Stimulated activated CD4-positive, alpha-beta T cell treated with anti-CD3 and anti-CD28 coated beads, TNF-alpha, amount 100 ng/mL, for 24 hours (primary cell): Measurements from ENCODE around the gene ABCD4.
A peak's percentile ranks its signal among the peaks of the same experiment; 100 is the strongest.

ENCODE experiments used
- DNase-seq, 3 experiments: peaks; one replicate each; pipeline ENCODE4 v3.0.0-alpha.2; 2020; ENCODE audit warnings: low read depth in 3 of 3

The ABCD4 gene

DNA sequence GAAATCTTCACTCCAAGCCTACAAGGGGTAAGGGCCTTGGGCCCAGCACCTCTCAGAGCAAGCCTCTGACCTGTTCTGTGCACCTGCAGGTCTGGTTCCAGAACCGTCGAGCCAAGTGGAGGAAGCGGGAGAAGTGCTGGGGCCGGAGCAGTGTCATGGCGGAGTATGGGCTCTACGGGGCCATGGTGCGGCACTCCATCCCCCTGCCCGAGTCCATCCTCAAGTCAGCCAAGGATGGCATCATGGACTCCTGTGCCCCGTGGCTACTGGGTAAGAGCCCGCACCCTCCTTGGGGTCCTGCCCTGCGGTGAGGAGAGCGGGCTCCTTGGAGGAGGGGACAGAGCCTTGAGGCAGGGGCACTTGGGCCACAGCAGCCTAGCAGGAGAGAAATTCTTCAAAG is 43.2 kb downstream of the ABCD4 start:
- no peak for DNase-seq

DNA sequence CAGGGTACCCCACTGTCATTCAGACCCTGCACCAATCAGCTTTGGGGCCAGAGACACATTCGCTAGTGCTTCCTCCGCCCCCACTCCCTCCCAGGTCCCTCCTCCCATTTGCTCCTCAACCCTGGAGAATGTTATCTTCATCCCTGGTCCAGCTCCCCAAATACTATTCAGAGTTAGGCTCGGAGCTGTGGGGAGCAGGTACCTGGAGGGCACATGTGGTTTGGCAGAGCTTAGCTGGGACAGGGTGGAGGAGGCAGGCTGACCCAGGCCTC is 44.0 kb downstream of the ABCD4 start:
- no peak for DNase-seq

DNA sequence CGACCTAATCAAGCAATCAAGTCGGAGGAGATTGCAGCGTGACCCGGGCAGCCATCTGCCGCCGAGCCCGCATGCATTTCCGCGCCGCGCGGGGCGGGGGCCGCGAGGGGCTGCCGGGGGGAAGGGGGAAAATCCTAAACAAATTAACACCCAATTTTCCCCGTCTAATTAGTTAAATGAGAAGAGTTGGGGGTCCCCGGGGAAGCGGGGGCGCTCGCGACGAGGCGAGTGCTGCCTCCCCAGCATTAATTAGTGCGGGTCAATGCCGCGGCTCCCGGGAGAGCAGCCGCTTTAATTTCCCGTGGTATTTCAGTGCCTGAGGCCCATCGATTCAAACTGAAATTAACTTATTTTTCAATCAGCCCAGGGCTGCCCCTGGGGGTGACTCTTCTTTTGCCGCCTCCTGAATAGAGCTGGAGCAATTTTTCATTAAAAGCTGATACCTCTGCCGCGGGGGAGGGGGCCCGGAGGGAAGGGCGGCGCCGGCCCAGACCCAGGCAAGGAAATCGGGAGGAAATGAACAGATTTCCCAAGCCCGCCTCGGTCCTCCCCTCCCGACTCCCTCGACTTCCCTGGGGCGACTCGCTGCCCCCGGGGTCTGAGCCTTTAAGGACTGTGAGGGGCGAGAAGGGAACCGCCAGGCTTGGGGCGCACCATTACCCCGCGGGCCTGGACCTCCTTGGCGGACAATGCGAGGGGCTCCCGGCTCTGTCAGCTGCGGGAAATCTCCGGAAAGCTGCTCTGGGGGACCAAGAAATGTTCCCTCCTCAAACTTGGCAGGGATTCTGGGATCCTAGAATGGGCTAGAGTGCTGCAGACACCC is 44.6 kb downstream of the ABCD4 start:
- DNase-seq, result no peak

DNA sequence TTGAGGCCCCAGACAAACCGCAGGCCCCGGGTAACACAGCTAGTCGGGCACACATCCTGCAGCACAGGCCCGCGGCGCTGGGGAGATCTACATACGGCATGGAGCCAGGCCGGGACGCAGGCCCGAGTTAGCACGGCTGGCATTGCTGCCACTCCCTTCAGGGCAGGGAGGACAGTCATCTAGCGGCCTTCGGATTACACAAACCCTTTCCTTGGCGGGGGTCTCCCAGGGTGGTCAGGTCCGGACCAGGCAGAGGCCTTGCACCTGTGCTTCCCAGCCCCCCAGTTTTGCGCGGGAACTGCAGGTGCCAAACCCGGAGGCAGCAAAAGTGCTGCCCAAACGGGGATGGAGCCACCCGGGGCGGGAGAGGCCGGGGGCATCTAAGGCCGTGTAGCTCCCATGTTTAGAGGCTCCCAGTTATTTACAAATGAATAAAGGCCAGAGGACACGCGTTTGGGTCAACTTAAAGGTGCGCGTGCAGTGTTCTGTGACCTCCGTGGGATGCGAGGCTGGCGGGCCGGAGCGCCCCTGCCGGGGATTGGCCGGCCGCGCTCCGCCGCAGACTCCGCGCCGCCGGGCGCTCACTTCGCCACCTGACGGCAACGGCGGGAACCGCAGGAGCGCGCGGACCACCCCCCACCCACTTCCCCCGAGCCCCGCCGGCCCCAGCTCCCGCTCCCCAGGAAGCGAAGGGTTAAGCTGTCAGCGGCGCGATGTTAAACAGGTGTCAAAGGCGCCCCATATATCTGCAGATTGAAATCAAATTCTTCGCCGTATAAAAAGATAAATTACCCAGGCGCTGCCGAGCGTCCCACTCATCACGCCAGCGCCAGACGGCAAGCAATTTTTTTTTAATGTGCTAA is 45.4 kb downstream of the ABCD4 start:
- DNase-seq, result peak; percentile 10 to 55 (median 31)

DNA sequence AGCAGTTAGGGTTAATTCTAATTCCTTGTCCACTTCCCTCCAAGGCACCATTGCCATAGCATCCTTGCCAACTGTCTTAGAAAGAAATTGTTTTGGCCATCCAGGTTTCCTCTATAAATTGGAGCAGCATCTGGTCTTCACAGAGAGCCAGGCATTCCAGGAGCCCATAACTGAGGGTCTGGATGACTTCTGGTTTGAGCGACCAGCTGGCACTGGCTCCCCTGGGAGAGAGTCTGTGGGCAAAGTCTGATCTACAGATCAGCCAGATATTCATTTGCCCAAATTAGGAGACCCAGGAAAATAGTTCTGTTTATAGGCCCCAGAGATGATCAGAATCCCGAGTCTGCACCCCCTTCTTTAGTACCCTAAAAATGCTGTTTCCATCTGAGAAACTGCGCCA is 47.5 kb downstream of the ABCD4 start:
- DNase-seq, result no peak

DNA sequence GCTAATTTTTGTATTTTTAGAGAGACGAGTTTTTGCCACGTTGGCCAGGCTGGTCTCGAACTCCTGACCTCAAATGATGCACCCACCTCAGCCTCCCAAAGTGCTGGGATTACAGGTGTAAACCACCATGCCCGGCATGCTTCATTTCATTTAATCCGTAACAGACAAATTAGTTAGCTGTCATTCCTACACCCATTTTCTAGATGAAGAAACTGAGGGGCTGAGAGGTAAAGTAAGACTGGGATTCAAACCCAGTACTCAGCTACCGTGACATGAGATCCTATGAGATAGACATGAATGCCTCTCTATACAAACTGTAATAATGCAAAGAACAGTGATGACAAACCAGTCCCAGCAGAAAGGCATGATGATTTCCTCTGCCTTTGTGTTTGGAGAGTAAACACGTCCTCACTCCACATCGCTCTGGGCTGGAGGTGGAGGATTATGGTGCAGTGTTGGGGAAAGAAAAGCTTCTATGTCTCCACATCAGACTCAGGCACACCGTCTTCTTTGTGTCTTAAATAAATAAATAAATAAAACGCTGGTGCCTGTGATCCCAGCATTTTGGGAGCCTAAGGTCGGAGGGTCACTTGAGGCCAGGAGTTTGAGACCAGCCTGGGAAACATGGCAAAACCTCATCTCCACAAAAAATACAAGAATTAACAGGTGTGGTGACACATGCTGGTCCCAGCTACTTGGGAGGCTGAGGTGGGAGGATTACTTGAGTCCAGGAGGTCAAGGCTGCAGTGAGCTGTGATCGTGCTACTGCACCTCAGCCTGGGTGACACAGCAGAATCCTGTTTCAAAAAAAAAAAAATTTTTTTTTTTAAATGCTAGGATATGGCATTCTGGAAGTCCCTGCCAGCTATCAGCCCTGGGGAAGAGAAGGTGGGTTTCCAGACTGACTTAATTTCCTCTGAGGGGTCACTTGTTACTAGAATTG is 53.0 kb downstream of the ABCD4 start:
- no peak for DNase-seq

DNA sequence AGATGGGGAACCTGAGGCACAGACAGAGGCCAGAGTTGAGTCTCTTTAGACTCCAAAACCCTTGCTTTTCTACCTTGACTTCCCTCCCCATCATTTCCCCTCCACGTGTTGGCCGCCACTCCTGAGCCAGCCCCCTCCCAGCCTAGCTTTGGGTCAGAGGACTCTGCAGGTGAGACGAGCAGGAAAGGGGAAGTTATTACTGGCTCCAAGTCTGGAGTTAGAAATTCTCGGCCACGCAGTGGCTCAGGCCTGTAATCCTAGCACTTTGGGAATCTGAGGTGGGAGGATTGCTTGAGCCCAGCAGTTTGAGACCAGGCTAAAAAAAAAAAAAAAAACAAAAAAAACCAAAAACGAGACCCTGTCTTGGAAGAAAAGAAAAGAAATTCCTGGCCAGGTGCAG is 54.7 kb downstream of the ABCD4 start:
- DNase-seq, result no peak

DNA sequence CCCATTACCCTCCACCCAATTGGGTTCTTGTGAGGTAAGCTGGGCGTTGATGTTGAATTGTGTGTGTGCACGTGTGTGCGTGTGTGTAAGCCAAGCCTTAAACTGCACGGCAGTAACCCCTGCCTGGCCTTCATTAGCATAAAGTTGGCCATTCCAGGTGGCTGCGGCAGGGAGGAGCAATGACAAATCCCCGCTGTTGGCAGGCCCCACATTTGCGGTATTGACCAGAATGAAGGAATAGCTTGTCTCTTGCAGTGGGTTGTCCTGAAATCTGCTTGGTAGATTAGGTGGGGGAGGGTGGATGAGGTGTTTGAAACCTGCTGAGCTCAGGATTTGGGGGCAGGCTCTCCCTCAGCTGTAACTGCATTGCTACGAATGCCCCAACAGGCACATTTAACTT is 56.2 kb downstream of the ABCD4 start:
- DNase-seq, result no peak

DNA sequence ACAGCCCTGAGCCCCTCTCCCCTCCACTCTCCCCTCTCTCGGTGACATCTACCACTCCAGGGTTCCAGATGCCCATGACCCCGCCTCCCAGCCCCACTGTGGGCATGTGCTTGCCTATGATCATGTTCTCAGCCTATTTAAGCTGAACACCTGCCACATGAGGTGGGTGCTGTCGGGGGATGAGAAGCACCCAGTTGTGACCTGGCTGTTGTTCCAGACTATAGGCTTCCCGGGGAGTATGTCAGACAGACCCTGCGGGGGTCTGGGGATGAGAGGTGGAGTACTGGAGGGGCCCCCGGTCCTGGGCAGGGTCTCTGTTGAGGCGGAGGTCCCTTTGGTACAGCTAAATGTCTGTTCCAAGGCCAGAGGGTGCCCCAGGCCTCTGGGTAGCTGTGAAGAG is 57.4 kb downstream of the ABCD4 start:
- DNase-seq, result no peak

DNA sequence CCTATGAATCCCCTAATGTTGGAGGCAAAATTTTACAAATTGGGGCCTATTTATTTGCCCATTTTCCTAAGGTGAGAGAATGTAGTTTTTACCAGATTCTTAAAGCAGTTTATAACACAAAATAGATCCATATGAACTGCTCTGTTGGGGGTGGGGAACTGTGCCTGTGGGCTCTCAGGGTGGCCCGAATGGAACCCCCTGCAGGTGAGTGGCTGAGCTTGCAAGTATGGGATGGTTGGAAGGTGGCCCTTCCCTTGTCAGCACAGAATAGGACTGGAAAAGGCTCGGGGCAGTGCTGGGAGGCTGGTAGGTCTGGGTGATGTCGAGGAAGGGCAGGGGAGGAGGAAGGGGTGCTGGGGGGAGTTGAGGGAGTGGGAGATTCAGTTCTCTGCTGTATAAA is 58.6 kb downstream of the ABCD4 start:
- DNase-seq, result no peak

DNA sequence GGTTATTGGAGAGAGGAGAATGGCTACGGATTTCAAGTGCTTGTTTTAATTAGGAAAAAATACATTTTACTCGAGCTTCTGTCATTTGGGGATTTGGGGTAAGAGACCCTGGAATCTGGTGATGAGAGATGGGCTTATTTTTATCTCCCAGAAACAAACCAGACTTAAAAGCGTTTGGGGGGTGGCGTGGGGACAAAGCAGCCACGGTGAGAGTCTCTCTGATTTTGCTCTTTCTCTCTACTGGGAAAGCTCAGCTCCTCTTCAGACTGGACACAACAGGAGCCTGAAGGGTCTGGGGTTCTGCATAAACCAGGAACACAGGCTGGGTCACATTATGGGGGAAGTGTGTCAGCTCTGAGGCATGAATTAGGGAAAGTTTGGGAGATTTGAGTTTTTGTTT is 59.7 kb downstream of the ABCD4 start:
- no peak for DNase-seq

DNA sequence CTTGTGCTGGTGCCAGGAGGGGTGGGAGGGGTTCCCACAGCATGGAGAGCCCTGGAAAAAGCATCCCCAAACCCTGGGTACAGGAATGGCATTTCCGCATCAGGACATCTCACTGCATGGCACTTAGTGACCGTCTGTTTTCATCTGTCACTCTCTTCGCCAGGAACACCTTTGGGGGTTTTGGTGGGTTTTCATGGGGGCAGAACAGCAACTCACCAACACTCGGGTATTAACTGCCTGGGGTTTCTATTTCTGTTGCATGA is 60.0 kb downstream of the ABCD4 start:
- no peak for DNase-seq

DNA sequence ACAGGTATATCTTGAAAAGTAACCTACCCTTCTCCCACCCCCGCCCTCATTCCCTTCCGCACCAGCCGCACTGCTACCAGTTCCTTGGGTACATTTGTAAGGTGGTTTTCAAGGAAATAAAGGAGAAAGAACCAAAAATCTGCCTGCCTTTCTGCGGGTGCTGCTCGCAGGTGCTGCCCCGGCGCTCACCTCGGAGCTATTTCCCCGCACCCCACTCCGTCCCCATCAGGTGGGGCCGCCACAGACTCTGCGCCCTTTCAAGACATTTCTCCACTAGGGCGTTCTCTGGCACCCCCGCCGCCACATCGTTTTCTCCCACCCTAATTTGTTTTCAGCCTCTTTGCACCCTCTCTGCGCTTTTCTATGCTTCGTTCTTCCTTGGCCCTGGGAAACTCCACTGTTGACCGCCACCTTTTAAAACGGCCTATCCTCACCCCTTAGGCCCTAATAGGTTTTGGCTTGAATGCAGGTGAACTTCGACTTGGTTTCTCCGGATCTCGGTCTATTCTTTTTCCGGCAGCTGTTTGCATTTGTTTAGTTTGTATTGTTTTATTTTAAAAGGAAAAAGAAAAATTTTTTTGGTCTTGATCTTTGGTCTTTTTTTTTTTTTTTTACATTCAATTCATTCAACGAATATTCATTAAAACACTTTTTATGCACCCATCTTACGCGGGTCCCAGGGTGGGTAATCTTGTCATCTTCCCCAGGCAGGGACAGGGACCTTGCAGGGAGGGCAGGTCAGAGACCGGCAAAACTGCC is 60.5 kb downstream of the ABCD4 start:
- no peak for DNase-seq

DNA sequence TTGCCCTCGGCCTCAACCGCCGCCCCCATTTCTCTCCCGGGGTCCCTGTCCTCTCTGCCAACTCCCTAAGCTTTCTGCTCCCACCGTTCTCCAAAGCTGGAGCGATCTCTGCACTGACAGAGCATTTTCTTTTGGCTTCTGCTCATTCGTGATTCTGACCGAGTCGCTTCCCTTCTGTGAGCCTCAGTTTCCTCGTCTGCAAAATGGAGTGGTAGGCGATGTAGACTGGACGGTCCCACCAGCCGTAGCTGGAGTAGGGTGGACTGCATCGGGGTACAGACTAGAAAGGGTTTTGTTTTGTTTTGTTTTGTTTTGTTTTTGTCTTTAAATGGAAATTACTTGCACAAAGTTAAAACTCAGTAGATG is 61.1 kb downstream of the ABCD4 start:
- no peak for DNase-seq

DNA sequence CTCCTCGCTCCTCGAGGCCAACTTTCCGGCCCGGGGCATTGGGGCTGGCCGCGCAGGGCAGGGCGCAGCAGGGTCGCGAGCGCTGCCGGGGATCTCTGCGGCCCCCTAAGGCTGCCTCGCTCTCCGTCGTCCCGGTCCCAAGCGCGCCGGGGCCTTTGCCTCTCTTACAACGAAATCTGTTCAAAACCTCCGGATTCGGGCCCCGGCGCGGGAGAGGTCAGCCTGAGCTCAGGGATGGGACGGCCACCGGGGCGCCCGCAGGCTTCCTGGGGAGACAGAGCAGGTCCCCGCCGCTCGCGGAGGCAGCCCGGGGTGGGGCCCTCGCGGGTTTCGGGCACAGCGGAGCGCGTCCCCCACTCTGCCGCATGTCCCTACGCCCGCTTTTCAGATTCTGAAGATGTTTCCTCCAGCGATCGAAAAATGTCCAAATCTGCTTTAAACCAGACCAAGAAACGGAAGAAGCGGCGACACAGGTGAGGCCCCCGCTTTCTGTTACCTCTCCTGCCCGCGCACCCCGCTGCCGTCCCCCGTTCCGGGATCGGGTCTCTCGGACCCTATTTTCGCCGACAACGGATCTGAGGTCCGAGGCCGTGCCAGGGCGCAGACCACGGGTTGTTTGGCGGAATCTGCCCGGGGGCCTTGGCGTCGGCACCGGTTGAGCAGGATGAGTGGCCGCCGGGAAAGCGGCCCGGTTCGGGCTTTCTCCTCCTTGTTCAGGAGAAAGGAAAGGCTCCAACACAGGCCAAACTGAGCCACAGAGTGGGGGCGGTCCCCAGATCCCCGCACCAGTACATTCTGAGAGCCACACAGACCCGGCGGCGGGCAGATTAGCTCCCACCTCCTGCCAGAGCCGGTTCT is 61.7 kb downstream of the ABCD4 start:
- DNase-seq, result no peak

DNA sequence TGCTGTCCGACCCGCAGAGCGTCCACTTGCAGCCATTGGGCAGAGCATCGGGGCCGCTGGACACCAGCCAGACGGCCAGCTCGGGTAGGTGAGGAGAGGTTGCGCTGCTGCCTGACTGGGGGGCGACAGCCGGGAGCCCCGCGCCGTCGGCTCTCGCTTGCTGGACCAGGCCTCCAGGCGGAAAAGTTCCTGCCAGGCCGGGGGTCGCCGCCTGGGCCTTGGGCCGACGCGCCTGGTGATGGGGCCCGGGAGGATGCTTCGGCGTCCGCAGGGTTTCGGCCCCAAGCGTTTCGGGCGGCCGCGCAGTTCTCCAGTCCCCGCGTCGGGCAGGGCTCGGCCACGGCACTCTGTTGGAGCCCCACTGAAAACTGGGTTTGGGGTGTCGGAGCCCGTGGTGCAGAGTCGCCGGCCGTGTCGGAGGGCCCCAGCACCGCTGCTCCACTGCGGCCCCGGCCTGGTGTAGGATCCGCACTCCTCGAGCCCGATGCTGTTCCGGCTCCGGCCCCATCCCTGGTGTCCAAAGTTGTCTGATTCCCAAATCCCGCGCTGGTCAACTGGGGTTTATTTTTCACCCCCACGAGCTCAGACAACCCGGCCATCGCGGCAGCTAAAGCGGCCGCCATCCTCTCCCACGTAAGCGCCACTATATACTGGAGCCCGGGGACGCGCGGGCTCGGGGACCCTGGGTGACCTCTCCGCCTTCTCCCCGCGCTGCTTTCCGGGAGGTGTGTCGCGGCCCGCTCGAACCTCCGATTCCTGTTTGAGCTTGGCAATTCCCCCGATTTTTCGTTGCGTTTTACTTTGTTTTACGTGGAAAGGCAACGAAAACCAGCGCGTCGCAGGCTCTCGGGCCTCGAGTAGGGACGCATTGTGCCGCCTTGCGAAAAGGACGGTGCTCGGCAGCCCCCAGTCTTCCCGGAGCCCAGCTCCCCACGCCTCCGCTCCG is 62.6 kb downstream of the ABCD4 start:
- no peak for DNase-seq

DNA sequence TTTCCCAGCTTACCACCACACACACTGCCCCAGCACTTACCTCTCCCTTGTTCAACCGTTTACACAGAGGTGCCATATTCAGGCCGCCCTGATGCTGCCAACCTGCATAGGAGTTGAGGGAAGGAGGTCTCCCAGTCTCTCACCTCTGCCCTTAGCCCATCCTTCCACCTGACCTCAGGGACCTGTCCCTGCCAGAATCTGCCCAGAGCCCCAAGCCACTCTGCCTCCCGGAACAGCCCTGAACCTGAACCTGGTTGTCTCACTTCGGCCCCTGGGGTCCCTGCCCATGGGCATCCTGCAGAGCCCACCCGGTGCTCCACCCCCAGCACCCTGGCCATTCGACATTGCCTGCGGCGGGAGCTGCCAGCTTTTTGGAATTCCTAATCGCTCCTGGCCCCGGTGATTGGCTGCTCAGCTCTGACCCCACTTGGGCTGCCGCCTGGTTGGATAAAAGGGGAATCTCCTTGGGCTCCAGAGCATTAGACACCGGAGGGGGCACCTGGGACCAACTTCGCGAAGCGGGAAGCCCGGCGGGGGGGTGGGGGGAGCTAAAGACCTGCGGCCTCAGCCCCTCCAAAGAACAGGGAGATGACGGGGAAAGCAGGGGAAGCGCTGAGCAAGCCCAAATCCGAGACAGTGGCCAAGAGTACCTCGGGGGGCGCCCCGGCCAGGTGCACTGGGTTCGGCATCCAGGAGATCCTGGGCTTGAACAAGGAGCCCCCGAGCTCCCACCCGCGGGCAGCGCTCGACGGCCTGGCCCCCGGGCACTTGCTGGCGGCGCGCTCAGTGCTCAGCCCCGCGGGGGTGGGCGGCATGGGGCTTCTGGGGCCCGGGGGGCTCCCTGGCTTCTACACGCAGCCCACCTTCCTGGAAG is 63.5 kb downstream of the ABCD4 start, which contains the start of gene VSX2:
VSX2 (plus strand) TSS at position 476 of the 874 bp plus-strand sequence; CDS start at position 589, 113 bp downstream.
- DNase-seq, result no peak

DNA sequence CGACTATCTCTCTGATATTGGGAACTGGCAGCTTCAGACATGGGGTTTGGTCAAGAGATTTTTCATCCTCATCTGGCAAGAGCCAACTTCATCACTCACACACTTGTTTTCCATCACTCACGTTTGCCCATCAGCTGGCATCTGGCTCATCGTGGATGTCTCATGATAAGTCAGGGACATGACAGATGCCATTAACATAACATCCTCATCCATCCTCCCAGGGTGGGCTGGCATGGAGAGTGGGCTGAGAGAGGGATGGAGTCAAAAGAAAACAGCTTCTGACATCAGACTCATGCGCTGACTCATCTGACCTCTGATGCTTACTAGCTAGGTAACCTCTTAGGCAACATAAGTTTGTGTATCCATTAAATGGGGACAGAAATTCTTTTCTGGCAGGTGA is 65.3 kb downstream of the ABCD4 start:
- no peak for DNase-seq
